ENCODE measurements around the gene WDR19.

The WDR19 gene

GRCh38 chr4:39278476-39278875, 96.1 kb downstream of the WDR19 start:
- no peak for TF ChIP-seq CTCF (IDR thresholded peaks at IDR 0.05; ENCODE audit: control insufficient read depth, extremely low read depth, insufficient read depth)
- no peak for DNase-seq (ENCODE audit: low read depth)
- no peak overlapping the region for H3K4me3 ChIP-seq (ENCODE audit: low read depth, low read length)

GRCh38 chr4:39279416-39279815, 97.1 kb downstream of the WDR19 start:
- DNase-seq (ENCODE audit: low read depth): no peak
- H3K4me3 ChIP-seq (ENCODE audit: low read depth, low read length): no peak overlapping the region

GRCh38 chr4:39280770-39281169, 98.4 kb downstream of the WDR19 start:
- no peak for DNase-seq (ENCODE audit: low read depth)
- H3K4me3 ChIP-seq (ENCODE audit: low read depth, low read length): no peak overlapping the region
- TF ChIP-seq CTCF (IDR thresholded peaks at IDR 0.05; ENCODE audit: control insufficient read depth, extremely low read depth, insufficient read depth): no peak

More at GRCh38 chr4:39279416-39279815, 97.1 kb downstream of the WDR19 start:
- TF ChIP-seq CTCF (IDR thresholded peaks at IDR 0.05; ENCODE audit: control insufficient read depth, extremely low read depth, insufficient read depth): no peak

- DNase-seq (ENCODE audit: low read depth): no peak
- H3K4me3 ChIP-seq (ENCODE audit: low read depth, low read length): no peak overlapping the region
- no peak for TF ChIP-seq CTCF (IDR thresholded peaks at IDR 0.05; ENCODE audit: control insufficient read depth, extremely low read depth, insufficient read depth)
Measured at GRCh38 chr4:39285111-39285795, 102.9 kb downstream of the WDR19 start.

GRCh38 chr4:39285853-39286252, 103.5 kb downstream of the WDR19 start:
- no peak for TF ChIP-seq CTCF (IDR thresholded peaks at IDR 0.05; ENCODE audit: control insufficient read depth, extremely low read depth, insufficient read depth)
- no peak overlapping the region for H3K4me3 ChIP-seq (ENCODE audit: low read depth, low read length)
- no peak for DNase-seq (ENCODE audit: low read depth)

GRCh38 chr4:39286263-39286662, 103.9 kb downstream of the WDR19 start:
- no peak for TF ChIP-seq CTCF (IDR thresholded peaks at IDR 0.05; ENCODE audit: control insufficient read depth, extremely low read depth, insufficient read depth)
- H3K4me3 ChIP-seq (ENCODE audit: low read depth, low read length): no peak overlapping the region
- no peak for DNase-seq (ENCODE audit: low read depth)

- no peak for TF ChIP-seq CTCF (IDR thresholded peaks at IDR 0.05; ENCODE audit: control insufficient read depth, extremely low read depth, insufficient read depth)
Measured at GRCh38 chr4:39287223-39287622, 104.9 kb downstream of the WDR19 start.

More at GRCh38 chr4:39287223-39287622, 104.9 kb downstream of the WDR19 start:
- DNase-seq (ENCODE audit: low read depth): no peak
- no peak overlapping the region for H3K4me3 ChIP-seq (ENCODE audit: low read depth, low read length)

All from LNCaP clone FGC (cell line).